Amniotic epithelial cell (primary cell): ENCODE data around the gene ZNF831.

Experiments used
- DNase-seq: peaks from one replicate; pipeline ENCODE4 v3.0.0-alpha.2; 2010; ENCODE audit warnings: low read depth

Gene ZNF831

DNA sequence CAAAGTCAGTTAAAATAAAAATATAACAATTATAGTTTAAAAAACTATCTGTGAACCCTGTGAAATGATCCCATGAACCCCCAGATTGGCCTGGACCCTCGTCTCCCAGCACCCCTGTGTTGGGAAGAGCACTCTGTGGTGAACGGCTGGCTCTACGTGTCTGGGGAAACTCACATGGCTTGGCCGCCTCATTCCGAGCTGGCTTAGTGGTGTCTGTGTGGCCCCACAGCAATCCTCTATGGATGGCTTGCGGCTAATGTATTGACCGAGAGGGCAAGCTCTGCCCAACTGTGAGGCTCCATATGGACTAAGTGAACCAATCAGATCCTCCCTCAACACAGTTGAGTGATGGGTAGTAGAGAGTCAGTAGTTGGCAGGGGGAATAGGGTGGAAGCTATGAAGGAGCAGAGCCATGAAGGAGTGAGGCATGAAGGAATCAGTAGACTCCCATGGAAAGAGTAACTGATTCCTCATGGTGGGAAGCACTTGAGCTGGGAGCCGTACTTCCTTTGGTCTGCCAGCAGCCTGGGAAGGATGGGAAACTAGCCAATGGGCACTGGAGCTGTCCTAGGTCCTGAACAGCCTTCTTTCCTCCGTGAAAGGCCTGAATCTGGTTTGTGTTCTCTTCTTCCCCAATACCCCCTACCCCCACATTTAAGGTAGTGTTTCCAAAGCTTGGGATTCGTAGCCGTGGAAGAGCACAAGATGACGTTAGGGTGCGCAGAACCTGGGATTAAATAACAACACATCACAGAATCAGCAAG, 21.6 kb upstream of the ZNF831 start:
- DNase-seq = no peak

DNA sequence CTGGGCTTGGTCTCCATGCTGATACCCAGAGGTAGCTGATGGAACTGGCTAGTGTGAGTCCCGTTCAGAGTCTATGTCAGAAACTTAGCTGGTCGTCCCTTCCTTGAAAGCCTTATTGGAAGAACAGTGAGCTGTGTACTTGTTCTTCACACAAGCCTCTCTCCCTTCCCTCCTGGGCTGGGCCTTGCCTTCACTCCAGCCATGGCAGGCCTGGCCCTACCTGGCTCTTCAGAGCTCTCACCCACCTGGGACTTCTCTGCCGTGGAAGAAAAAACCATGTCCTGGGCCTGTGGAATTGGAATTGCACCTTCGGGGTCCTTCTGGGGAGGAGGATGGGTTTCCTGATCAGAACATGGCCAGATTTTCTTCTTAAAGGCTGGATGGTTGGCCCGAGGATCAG, 20.3 kb upstream of the ZNF831 start:
- DNase-seq = no peak

GRCh38 chr20:59144179-59144830, 19.3 kb upstream of the ZNF831 start:
- DNase-seq = no peak

GRCh38 chr20:59144831-59145196, 18.8 kb upstream of the ZNF831 start:
- no peak for DNase-seq

GRCh38 chr20:59145247-59145923, 18.2 kb upstream of the ZNF831 start:
- DNase-seq = no peak

DNA sequence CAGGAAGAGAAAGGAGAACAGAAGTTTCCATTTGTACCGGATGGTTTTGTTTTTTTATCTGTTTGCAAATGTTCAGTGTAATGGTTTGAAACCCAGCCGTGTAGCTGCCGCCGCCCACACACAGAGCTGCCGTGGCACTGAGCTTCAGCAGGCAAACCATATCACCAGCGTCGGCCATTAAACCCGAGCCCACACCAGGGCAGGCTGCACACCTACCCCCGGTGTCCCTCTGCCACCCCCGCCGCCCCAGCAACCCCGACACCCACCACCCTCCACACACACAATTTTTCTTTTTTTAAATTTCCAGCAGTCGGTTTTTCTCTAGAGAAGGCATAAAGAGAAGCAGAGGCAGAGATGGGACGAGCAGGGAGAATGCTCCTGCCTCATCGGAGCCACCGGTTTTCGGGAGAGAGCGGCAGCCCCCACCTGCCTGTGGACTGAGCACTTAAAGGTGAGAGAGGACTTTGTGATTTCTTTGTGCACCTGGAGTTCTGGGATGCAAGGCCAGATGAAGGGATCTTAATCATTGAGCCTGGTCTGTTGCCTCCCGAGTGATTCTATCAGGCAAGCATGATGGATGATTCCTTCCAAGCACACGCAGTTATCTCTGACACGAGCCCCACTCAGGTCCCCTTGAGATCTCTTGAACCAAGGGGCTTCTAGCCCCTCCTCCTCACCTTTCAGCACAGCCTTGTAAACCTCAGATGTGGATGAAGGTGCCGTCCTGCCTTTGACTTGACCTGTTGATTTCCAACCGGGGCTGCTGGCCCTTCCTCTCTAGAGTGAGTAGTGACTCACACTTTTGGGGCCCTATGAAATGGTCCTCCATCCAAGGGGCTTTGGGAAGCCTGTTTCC, 17.5 kb upstream of the ZNF831 start:
- DNase-seq = no peak

GRCh38 chr20:59146780-59147565, 16.6 kb upstream of the ZNF831 start:
- no peak for DNase-seq

DNA sequence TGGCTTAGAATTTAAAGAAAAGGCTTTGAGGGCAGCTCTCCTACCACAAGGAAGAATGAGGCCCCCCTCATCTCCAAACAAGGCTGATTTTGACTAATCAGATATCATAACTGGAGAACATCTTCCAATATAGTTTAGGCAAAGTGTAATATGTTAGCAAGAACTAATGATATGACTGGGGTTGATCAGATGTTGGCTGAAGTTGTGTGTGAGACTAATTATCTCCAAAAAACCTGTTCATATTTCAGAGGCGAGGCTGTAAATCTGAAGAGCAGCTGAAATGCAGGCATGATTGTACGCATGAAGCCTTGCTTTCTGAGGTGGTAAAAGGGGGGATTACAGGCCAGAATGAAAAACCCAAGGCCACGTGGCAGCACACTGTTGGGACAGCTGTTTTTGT, 16.0 kb upstream of the ZNF831 start:
- DNase-seq = no peak

DNA sequence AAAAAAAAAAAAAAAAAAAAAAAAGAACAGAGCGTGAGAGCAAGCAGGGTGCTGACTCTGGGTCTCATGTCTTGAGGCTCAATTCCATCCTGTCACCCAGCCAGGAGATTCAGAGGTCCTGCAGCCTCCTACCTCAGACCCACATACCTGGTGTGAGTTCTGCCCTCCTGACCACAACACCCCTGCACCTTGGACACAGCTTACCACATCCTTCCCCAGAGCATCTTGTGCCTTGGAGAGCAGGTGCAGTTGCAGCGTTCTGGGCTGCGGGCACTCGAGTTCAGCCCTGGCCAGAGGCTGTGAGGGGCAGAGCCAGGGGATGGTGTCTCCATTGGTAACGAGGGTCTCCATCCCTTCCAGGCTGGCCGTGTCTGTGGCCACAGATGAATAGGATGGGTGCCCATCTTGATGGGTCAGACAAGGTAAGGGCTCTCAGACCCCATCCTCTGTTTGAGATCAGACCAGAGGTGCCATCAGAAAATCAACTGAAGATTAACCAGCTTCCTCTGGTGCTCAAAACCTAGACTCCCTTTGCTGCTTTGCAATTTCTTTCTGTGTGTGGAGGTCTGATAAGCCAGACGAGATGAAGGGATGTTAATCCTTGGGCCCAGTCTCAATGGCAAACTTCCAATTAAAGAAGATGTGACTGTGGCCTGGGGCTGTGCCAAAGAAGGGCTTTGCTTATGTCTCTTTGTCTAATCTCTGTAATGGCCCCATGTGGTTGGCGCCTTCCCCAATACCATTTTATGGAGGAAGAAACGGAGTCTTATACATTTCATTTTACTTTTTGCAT, 14.7 kb upstream of the ZNF831 start:
- no peak for DNase-seq

- no peak for DNase-seq
These were observed 13.7 kb upstream of the ZNF831 start for GRCh38 chr20:59149678-59150504.

- no peak for DNase-seq
These were observed 12.8 kb upstream of the ZNF831 start for GRCh38 chr20:59150821-59151251.

DNA sequence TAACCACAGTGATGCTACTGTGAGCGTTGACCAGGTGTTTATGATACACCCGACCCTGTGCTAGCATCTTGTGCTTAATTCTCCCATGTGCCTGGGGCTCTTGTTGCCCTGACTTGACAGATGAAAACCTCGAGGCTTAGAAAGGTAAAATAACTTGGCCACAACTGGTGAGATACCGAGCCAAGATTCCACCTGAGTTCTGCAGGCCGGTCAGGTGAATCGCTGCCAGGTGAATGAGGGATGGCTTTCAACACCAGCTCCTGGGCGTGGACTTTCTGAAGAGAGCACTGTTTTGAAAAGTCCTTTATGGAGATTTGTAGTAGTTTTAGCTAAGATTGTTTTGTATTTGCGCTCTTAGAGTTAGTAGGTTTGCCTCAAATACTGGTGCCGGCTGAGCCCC, 12.2 kb upstream of the ZNF831 start:
- no peak for DNase-seq

DNA sequence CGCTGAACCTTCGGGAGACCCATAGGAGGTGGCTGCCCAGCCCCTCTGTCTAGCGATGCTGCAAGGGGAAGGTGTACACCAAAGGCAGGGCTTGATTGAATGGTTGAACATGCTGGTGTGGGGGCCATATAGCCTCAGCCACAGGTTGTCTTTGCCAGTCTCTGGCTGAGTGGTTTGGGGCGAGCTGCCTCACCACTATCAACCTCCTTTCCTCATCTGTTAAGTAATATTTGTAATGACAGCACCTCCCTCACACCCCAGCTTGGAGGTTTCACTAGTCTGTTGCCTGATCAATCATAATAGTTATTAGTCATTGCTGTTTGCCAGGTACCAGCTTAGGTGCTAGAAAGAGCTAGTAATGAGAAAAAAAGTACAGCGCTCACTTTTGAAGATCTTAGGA, 11.8 kb upstream of the ZNF831 start:
- DNase-seq = no peak

- no peak for DNase-seq
These were observed 10.9 kb upstream of the ZNF831 start for GRCh38 chr20:59152559-59153354.

GRCh38 chr20:59153355-59153681, 10.3 kb upstream of the ZNF831 start:
- DNase-seq = no peak

GRCh38 chr20:59153832-59154231, 9.8 kb upstream of the ZNF831 start:
- no peak for DNase-seq

DNA sequence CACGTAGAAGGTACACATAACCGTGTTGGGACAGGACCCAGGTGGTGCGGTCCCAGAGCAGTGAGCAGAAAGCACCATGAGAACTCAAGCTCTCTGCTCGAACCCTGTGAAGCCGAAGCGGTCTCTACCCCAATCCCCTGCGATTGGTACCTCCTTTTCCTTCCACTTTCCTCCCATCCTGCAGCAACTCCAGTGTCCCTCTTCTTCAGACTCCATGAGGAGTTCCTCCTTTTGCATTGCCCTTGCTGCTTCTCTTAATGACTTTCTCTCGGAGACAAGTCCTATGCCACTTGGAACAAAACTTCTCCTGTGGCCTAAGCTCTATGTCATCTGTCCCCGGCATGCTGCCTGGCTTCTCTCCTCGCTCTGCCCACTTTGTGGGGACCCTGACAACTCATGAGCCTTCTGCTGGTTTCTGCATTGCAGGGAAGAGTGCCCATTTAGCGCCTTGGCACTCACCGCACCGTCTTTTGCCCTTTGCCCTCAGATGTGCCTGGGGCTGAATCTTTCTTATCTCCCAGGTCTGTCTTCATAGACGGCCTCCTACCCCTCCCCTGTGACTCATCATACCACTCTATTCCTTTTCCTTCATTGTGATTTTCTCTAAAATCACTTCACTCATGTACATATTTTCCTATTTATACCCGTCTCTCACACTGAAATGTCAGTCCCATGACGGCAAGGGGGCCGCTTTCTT, 9.2 kb upstream of the ZNF831 start:
- DNase-seq = no peak

GRCh38 chr20:59157064-59157463, 6.6 kb upstream of the ZNF831 start:
- DNase-seq = no peak

DNA sequence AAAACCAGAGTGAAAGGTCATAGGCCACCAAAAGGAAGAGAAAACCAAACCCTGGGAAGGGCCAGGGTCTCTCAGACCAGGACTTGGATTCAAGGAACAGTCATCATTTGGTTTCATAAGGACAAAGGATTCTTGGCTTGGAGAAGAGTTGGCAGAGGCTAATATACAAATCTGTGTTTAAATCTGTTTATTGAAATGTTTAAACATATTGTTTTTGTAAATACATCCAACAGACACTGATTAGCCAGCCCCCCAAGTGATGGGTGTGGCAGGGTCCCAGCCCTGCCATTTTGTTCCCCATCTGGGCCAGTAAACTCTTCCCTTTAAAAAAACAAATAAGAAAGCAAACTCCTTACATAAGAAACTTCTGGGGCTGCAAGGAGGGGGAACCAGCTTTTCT, 6.1 kb upstream of the ZNF831 start:
- no peak for DNase-seq
